Activated T-helper 2 cell treated with anti-CD3 and anti-CD28 coated beads, Interferon-gamma antibody, Interleukin-2, Interleukin-4, amounts not matched to agents 10 μg/mL and 5 μg/mL and 100 μg/mL, durations not matched to agents 14 hours and 24 hours and 36 hours (primary cell): ENCODE measurements around the gene TKTL1. TPM values are rescaled to one million over a fixed set of nuclear protein-coding genes. Genes with fewer than 3 reads are reported as not detected.

ENCODE experiments used
- DNase-seq: peaks from one replicate; pipeline ENCODE4 v3.0.0; 2021; ENCODE audit warnings: low spot score
- H3K27ac Mint-ChIP-seq: one replicate; pipeline ENCODE4 v1.8.0; 2021; ENCODE audit warnings: mixed read lengths
- H3K27me3 Mint-ChIP-seq: one replicate; pipeline ENCODE4 v1.8.0; 2021; ENCODE audit warnings: low read depth, mixed read lengths
- H3K36me3 Mint-ChIP-seq: one replicate; pipeline ENCODE4 v1.8.0; 2021; ENCODE audit warnings: low read depth, mixed read lengths
- H3K4me1 Mint-ChIP-seq: one replicate; pipeline ENCODE4 v1.8.0; 2021; ENCODE audit warnings: low read depth, mixed read lengths
- H3K4me3 Mint-ChIP-seq: one replicate; pipeline ENCODE4 v1.8.0; 2021; ENCODE audit warnings: low read depth, mild to moderate bottlenecking, moderate library complexity, mixed read lengths
- H3K9me3 Mint-ChIP-seq: one replicate; pipeline ENCODE4 v1.8.0; 2021; ENCODE audit warnings: mixed read lengths
- intact Hi-C: fragments of 100-400 bp; cut with micrococcal nuclease; formaldehyde crosslinking; loops from one replicate; pipeline ENCODE4 v1.15.1; 2023
- total RNA-seq: library from RNA; stranded (reverse); gene quantifications from 2 replicates; pipeline ENCODE4 v1.2.3, GENCODE V29; 2022

Gene TKTL1
- total RNA-seq, 1 donor from 2014 or later: 0.07 TPM

DNA sequence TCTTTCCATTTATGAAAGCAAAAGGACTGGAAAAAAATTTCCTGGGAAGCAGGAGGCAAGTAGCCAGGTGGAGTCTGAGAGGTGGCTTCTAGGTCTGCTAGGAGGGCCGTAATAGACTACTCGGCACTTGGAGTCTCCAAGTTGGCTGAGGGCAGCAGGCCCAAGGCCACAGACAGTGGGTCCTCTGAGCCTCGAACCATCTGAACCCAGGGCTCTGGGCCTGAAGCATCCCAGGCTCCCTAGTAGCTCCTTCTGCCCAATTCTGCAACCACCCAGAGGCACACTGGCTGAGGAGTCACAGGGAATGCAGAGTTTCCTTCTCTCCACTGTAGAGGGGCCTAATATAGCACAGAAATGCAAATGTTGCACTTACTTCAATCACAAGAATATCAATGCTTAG lies 19.8 kb downstream of the TKTL1 start:
- H3K9me3 Mint-ChIP-seq: no peaks in the 10 kb centered on the region
- H3K4me3 Mint-ChIP-seq: no peak overlapping the region
- intact Hi-C loops: no loop called here
- H3K36me3 Mint-ChIP-seq: no peaks in the 10 kb centered on the region
- no peak for DNase-seq
- no peak overlapping the region for H3K27ac Mint-ChIP-seq
- H3K4me1 Mint-ChIP-seq: peaks cover 42% of the 10 kb centered on the region
- no peaks in the 10 kb centered on the region for H3K27me3 Mint-ChIP-seq

DNA sequence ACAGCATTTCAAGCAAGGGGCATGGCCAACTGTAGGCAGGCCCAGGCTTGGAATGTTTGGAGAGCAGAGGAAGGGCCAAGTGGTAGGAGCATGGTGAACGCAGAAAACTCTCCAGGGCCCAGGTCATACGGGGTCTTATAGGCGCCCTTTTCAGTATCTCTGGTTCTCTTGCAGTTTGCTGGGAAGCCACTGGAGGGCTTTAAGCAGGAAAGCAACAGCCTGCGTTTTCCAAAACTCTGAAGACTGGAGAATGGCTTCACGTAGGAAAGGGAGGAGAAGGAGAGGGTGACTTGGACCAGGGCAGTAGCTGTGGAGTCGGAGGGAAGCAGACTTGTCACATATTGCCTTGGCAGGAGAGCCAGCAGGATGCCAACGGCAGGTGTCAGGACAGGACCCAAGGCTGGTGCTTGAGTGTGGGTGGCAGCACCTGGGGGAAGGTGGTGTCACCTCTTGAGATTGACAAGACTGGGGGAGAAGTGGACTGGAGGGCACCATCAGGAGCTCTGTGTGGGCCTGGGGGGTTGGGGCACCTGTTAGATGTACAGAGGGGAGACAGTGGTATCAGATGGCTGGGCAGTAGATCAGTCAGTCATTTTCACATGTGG lies 21.9 kb downstream of the TKTL1 start:
- DNase-seq: no peak
- Mint-ChIP-seq H3K4me3 (no peak overlapping the region), H3K9me3 (no peaks in the 10 kb centered on the region), H3K27ac (no peak overlapping the region), H3K36me3 (no peaks in the 10 kb centered on the region), H3K4me1 (peaks cover 38% of the 10 kb centered on the region), H3K27me3 (no peaks in the 10 kb centered on the region)
- intact Hi-C loops: no loop called here

GRCh38 chrX:154320406-154320805 lies 24.8 kb downstream of the TKTL1 start:
- intact Hi-C loops: no loop called here
- H3K9me3 Mint-ChIP-seq: no peaks in the 10 kb centered on the region
- peaks cover 20% of the 10 kb centered on the region for H3K4me1 Mint-ChIP-seq
- no peak overlapping the region for H3K27ac Mint-ChIP-seq
- H3K36me3 Mint-ChIP-seq: no peaks in the 10 kb centered on the region
- no peaks in the 10 kb centered on the region for H3K27me3 Mint-ChIP-seq
- no peak for DNase-seq
- H3K4me3 Mint-ChIP-seq: no peak overlapping the region

GRCh38 chrX:154321152-154321551 lies 25.6 kb downstream of the TKTL1 start:
- no peak for DNase-seq
- Mint-ChIP-seq H3K27me3 (no peaks in the 10 kb centered on the region), H3K9me3 (no peaks in the 10 kb centered on the region), H3K4me1 (peaks cover 22% of the 10 kb centered on the region), H3K27ac (no peak overlapping the region), H3K4me3 (no peak overlapping the region), H3K36me3 (no peaks in the 10 kb centered on the region)
- intact Hi-C loops: no loop called here

DNA sequence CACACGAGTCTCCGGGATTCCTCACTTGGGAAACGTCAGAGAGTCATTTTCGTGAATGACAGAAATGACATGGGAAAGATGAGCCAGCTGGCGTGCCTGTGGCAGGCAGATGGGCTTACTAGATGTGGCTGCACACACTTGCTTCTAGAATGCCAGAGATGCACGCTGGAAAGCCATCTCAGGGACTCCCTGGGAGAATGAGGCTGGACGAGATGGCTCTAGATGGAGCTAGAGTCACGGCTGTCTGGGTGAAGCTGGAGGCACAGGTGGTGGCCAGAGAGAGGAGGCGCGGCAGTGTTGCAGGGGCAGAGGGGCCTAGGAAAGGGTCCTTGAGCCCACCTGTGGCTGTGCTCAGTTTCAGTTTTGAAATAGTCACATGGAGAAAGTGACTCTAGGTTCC lies 26.0 kb downstream of the TKTL1 start:
- H3K36me3 Mint-ChIP-seq: no peaks in the 10 kb centered on the region
- intact Hi-C loops: no loop called here
- H3K9me3 Mint-ChIP-seq: no peaks in the 10 kb centered on the region
- peaks cover 25% of the 10 kb centered on the region for H3K4me1 Mint-ChIP-seq
- H3K27ac Mint-ChIP-seq: no peak overlapping the region
- no peak for DNase-seq
- H3K27me3 Mint-ChIP-seq: no peaks in the 10 kb centered on the region
- H3K4me3 Mint-ChIP-seq: no peak overlapping the region

GRCh38 chrX:154322890-154323289 lies 27.3 kb downstream of the TKTL1 start:
- Mint-ChIP-seq H3K27ac (no peak overlapping the region), H3K9me3 (no peaks in the 10 kb centered on the region), H3K4me3 (no peak overlapping the region), H3K36me3 (no peaks in the 10 kb centered on the region), H3K27me3 (no peaks in the 10 kb centered on the region), H3K4me1 (peaks cover 33% of the 10 kb centered on the region)
- intact Hi-C loops: no loop called here
- no peak for DNase-seq

DNA sequence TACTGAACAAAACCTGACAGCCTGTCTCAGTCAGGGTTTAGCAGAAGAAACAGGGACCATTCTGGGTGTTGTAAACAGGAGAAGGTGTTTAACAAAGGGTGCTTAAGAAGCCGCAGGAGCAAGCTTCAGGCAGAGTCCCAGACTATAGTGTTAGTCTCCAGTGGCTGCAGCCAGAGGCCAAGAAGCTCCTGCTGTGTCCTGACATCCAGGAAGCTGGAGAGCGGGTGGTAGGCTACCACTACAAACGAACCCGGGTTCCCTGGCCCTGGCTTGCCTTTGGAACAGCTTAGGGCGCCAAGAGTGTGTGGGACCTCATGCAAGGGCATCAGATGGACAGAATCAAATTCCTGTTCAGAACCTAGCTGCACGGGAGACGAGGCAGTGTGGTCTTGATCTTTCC lies 27.9 kb downstream of the TKTL1 start:
- DNase-seq: no peak
- H3K4me1 Mint-ChIP-seq: peaks cover 35% of the 10 kb centered on the region
- no peaks in the 10 kb centered on the region for H3K27me3 Mint-ChIP-seq
- intact Hi-C loops: no loop called here
- no peaks in the 10 kb centered on the region for H3K9me3 Mint-ChIP-seq
- no peaks in the 10 kb centered on the region for H3K36me3 Mint-ChIP-seq
- H3K4me3 Mint-ChIP-seq: no peak overlapping the region
- no peak overlapping the region for H3K27ac Mint-ChIP-seq

GRCh38 chrX:154325541-154325940 lies 29.9 kb downstream of the TKTL1 start:
- DNase-seq: no peak
- H3K4me1 Mint-ChIP-seq: peaks cover 30% of the 10 kb centered on the region
- no peaks in the 10 kb centered on the region for H3K9me3 Mint-ChIP-seq
- no peaks in the 10 kb centered on the region for H3K27me3 Mint-ChIP-seq
- no peak overlapping the region for H3K4me3 Mint-ChIP-seq
- H3K36me3 Mint-ChIP-seq: no peaks in the 10 kb centered on the region
- intact Hi-C loops: no loop called here
- no peak overlapping the region for H3K27ac Mint-ChIP-seq

GRCh38 chrX:154327038-154327820 lies 31.6 kb downstream of the TKTL1 start:
- intact Hi-C loops: no loop called here
- H3K27me3 Mint-ChIP-seq: no peaks in the 10 kb centered on the region
- peaks cover 20% of the 10 kb centered on the region for H3K4me1 Mint-ChIP-seq
- no peaks in the 10 kb centered on the region for H3K36me3 Mint-ChIP-seq
- H3K4me3 Mint-ChIP-seq: no peak overlapping the region
- no peak for DNase-seq
- H3K27ac Mint-ChIP-seq: no peak overlapping the region
- no peaks in the 10 kb centered on the region for H3K9me3 Mint-ChIP-seq

- H3K36me3 Mint-ChIP-seq: no peaks in the 10 kb centered on the region
- no peak for DNase-seq
- H3K9me3 Mint-ChIP-seq: no peaks in the 10 kb centered on the region
Observed at GRCh38 chrX:154328646-154329045, 33.1 kb downstream of the TKTL1 start.

DNA sequence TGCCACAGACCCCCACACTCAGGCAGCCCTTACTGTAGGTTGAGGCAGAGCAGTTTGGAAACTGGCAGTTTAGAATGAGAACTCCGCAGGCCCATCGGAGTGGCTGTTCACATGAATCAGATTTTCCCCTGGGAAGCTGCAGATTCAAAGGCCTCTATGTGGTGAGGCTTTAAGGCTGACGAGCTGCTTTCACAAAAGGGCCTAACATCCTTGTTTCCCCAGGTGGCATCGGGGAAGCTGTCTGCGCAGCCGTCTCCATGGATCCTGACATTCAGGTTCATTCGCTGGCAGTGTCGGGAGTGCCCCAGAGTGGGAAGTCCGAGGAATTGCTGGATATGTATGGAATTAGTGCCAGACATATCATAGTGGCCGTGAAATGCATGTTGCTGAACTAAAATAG lies 33.7 kb downstream of the TKTL1 start:
- H3K4me1 Mint-ChIP-seq: peaks cover 29% of the 10 kb centered on the region
- no peaks in the 10 kb centered on the region for H3K27me3 Mint-ChIP-seq
- DNase-seq: no peak

More at GRCh38 chrX:154328646-154329045, 33.1 kb downstream of the TKTL1 start:
- intact Hi-C loops: no loop called here
- Mint-ChIP-seq H3K27ac (no peak overlapping the region), H3K4me1 (peaks cover 22% of the 10 kb centered on the region), H3K4me3 (no peak overlapping the region), H3K27me3 (no peaks in the 10 kb centered on the region)

DNA sequence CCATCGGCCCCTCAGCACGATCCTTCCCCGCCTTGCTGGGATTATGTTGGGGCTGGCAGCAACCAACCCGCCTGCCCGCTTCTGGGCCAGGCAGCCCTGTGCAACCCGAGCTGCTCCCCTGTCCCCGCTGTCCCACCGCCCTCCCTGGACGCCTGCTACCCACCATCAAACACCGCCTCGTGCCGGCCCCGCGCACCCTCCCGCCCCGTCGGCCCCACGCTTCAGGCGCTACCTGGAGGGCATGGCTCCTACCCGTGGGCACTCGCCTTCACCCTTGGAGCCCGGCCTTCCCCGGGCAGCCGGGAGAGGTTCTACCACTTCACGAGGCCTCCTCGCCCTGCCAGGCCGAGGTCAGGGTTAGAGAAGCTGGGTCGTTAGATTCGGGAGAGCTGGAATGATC lies 37.0 kb downstream of the TKTL1 start:
- Mint-ChIP-seq H3K9me3 (no peaks in the 10 kb centered on the region), H3K36me3 (no peaks in the 10 kb centered on the region), H3K27ac (no peak overlapping the region), H3K27me3 (no peaks in the 10 kb centered on the region), H3K4me3 (no peak overlapping the region), H3K4me1 (peaks cover 27% of the 10 kb centered on the region)
- DNase-seq: no peak
- intact Hi-C loops: no loop called here

More for the DNA sequence above, 33.7 kb downstream of the TKTL1 start:
- Mint-ChIP-seq H3K9me3 (no peaks in the 10 kb centered on the region), H3K27ac (no peak overlapping the region), H3K4me3 (no peak overlapping the region), H3K36me3 (no peaks in the 10 kb centered on the region)
- intact Hi-C loops: no loop called here

- Mint-ChIP-seq H3K27ac (no peak overlapping the region), H3K36me3 (no peaks in the 10 kb centered on the region)
Observed at GRCh38 chrX:154333116-154333515, 37.5 kb downstream of the TKTL1 start.

More at GRCh38 chrX:154333116-154333515, 37.5 kb downstream of the TKTL1 start:
- Mint-ChIP-seq H3K27me3 (no peaks in the 10 kb centered on the region), H3K4me1 (peaks cover 24% of the 10 kb centered on the region), H3K9me3 (no peaks in the 10 kb centered on the region), H3K4me3 (no peak overlapping the region)
- intact Hi-C loops: no loop called here
- no peak for DNase-seq
